Measurements from ENCODE around the gene OPCML.

OPCML gene

DNA sequence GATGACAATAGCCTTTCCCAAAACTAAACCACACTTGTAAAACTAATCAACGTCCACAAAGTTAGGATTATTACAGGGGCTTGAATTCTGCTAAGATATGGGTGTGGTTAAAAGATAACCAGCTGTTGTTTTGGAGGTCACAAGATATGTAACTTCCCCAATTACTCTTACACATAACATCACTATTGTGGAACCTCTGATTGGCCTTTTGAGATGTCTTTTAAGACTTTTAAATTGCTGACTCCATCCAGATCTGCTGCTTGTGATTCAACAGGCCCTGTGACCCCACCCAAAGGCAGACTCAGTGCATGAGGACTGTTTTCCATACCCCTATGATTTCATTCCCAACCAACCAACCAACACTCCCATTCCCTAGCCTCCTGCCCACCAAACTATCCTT is 893.9 kb downstream of the OPCML start:
- Histone ChIP-seq H3K4me1 (ENCODE audit: control insufficient read depth, low read length) (no peaks in the 10 kb centered on the region), H3F3A (ENCODE audit: control insufficient read depth, insufficient read depth) (no peaks in the 10 kb centered on the region), H3K9me2 (replicated peaks; ENCODE audit: control insufficient read depth, low read length) (no peaks in the 10 kb centered on the region), H3K36me3 (ENCODE audit: control insufficient read depth, low read length) (no peaks in the 10 kb centered on the region), H3K79me2 (ENCODE audit: control insufficient read depth, low read length) (no peaks in the 10 kb centered on the region), H3K27me3 (ENCODE audit: control insufficient read depth, low read length) (no peaks in the 10 kb centered on the region), H4K20me1 (ENCODE audit: control insufficient read depth, insufficient read depth, low read depth, low read length) (no peaks in the 10 kb centered on the region), H3K27ac (ENCODE audit: low read depth, low read length) (no peak overlapping the region), H3K4me3 (ENCODE audit: low read length) (no peak overlapping the region), H3K4me2 (ENCODE audit: low read length) (no peak overlapping the region), H3K9me3 (ENCODE audit: control insufficient read depth, insufficient read depth, low read length) (no peaks in the 10 kb centered on the region)
- TF ChIP-seq CTCF (IDR thresholded peaks at IDR 0.05; ENCODE audit: low read depth, low read length, poor library complexity, severe bottlenecking) = no peak
- no peak for TF ChIP-seq EZH2phosphoT487 (IDR thresholded peaks at IDR 0.05; ENCODE audit: borderline replicate concordance, low read length)

DNA sequence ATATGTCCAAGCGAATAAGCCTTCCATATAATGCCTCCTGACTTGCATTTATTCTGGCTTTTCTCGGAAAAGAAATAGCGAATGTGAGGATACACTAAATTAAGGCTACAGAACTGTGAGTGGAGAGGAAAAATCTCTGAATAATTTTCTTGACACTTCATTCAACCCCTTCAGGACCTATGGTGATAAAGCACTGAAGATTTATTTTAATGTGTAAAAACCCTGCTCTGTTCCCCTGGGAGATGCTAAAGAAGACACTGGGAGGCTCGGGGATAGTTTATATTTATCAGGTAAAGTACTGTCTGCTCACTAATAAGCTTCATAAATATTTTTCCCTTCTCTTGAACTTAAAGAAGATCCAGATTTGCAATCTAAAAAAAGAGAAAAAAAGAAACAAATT is 895.8 kb downstream of the OPCML start:
- TF ChIP-seq EZH2phosphoT487 (IDR thresholded peaks at IDR 0.05; ENCODE audit: borderline replicate concordance, low read length) (no peak), CTCF (IDR thresholded peaks at IDR 0.05; ENCODE audit: low read depth, low read length, poor library complexity, severe bottlenecking) (no peak)
- Histone ChIP-seq H3K4me2 (ENCODE audit: low read length) (no peak overlapping the region), H3K36me3 (ENCODE audit: control insufficient read depth, low read length) (no peaks in the 10 kb centered on the region), H3K79me2 (ENCODE audit: control insufficient read depth, low read length) (no peaks in the 10 kb centered on the region), H3K27ac (ENCODE audit: low read depth, low read length) (no peak overlapping the region), H3K9me2 (replicated peaks; ENCODE audit: control insufficient read depth, low read length) (no peaks in the 10 kb centered on the region), H3K9me3 (ENCODE audit: control insufficient read depth, insufficient read depth, low read length) (no peaks in the 10 kb centered on the region), H3K4me1 (ENCODE audit: control insufficient read depth, low read length) (no peaks in the 10 kb centered on the region), H3K27me3 (ENCODE audit: control insufficient read depth, low read length) (no peaks in the 10 kb centered on the region), H4K20me1 (ENCODE audit: control insufficient read depth, insufficient read depth, low read depth, low read length) (no peaks in the 10 kb centered on the region), H3K4me3 (ENCODE audit: low read length) (no peak overlapping the region), H3F3A (ENCODE audit: control insufficient read depth, insufficient read depth) (no peaks in the 10 kb centered on the region)

DNA sequence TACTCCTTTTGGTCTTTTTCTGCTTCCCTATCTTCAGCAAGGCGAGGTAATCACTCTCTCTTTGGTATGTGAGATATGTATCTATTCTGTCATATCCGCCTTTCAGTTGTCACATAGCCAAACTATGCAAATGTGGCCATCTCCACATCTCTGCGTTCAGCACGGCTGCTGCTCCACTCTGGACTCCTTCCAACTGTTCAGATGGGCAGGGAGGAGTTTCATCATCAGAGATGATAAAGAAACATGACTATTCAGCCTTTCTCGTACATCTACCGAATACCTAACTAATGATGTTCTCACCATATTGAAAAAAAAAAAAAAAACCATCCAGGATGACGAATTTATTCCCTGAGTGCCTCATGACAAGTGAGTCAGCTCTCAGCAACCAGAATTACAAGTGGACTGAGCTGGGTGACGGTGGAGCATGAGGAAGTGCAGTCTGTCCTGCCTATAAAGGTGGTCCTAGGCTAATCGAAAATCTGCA is 899.6 kb downstream of the OPCML start:
- Histone ChIP-seq H3K79me2 (ENCODE audit: control insufficient read depth, low read length) (no peaks in the 10 kb centered on the region), H3K27ac (ENCODE audit: low read depth, low read length) (no peak overlapping the region)

More for the DNA sequence above, 899.6 kb downstream of the OPCML start:
- no peaks in the 10 kb centered on the region for H3K27me3 ChIP-seq (ENCODE audit: control insufficient read depth, low read length)
- no peaks in the 10 kb centered on the region for H4K20me1 ChIP-seq (ENCODE audit: control insufficient read depth, insufficient read depth, low read depth, low read length)
- H3K4me1 ChIP-seq (ENCODE audit: control insufficient read depth, low read length) = no peaks in the 10 kb centered on the region
- no peak overlapping the region for H3K4me2 ChIP-seq (ENCODE audit: low read length)
- no peaks in the 10 kb centered on the region for H3K36me3 ChIP-seq (ENCODE audit: control insufficient read depth, low read length)
- H3K4me3 ChIP-seq (ENCODE audit: low read length) = no peak overlapping the region
- no peaks in the 10 kb centered on the region; the same call in 1 of the 2 replicates for H3K9me2 ChIP-seq (replicated peaks; ENCODE audit: control insufficient read depth, low read length)
- no peak for TF ChIP-seq EZH2phosphoT487 (IDR thresholded peaks at IDR 0.05; ENCODE audit: borderline replicate concordance, low read length)
- no peak for TF ChIP-seq CTCF (IDR thresholded peaks at IDR 0.05; ENCODE audit: low read depth, low read length, poor library complexity, severe bottlenecking)
- H3K9me3 ChIP-seq (ENCODE audit: control insufficient read depth, insufficient read depth, low read length) = no peaks in the 10 kb centered on the region
- H3F3A ChIP-seq (ENCODE audit: control insufficient read depth, insufficient read depth) = no peaks in the 10 kb centered on the region

All from DOHH2 (cell line).